ENCODE measurements around the gene CACNA1B. TPM values are rescaled to one million over a fixed set of nuclear protein-coding genes. Genes with fewer than 3 reads are reported as not detected.

Gene CACNA1B
- total and polyA plus RNA-seq, 2 of the 4 experiments (the other 2 are of a cell fraction), result 0.02 TPM; not detected in 1

- Histone ChIP-seq H2AK9ac (replicated peaks; ENCODE audit: low read depth, low read length, poor library complexity) (no peak overlapping the region), H2BK20ac (ENCODE audit: low read depth, low read length) (no peak overlapping the region), H3K4ac (ENCODE audit: low read depth, low read length) (no peak overlapping the region), H3K9me3 (ENCODE audit: control insufficient read depth, insufficient read depth, low read length) (peaks cover 3% of the 10 kb centered on the region; the same call in 1 of the 2 replicates), H4K5ac (ENCODE audit: low read depth, low read length) (no peak overlapping the region), H3K18ac (ENCODE audit: low read depth, low read length) (no peak overlapping the region), H2AK5ac (ENCODE audit: low read depth, low read length) (no peak overlapping the region), H3K4me1 (ENCODE audit: control insufficient read depth, insufficient read depth, low read length) (no peaks in the 10 kb centered on the region), H3K79me1 (ENCODE audit: low read depth in 1 of 2, low read length in 2 of 2) (no peaks in the 10 kb centered on the region), H3K14ac (replicated peaks; ENCODE audit: low read depth, low read length) (no peak overlapping the region), H2BK5ac (ENCODE audit: low read depth, low read length, poor library complexity, severe bottlenecking) (no peak overlapping the region), H2AFZ (replicated peaks; ENCODE audit: low read length, poor library complexity) (no peak overlapping the region), H3K27me3 (ENCODE audit: control insufficient read depth, insufficient read depth, low read length) (no peaks in the 10 kb centered on the region), H2BK120ac (ENCODE audit: low read depth, low read length) (no peak overlapping the region), H3K4me2 (ENCODE audit: low read depth, low read length) (no peak overlapping the region), H3K36me3 (ENCODE audit: control insufficient read depth, insufficient read depth, low read length) (peaks cover 2% of the 10 kb centered on the region; the same call in 1 of the 2 replicates), H2BK15ac (ENCODE audit: low read depth, low read length) (no peak overlapping the region), H4K20me1 (ENCODE audit: insufficient read depth, low read length) (no peaks in the 10 kb centered on the region), H3K27ac (ENCODE audit: insufficient read depth, low read length) (no peak overlapping the region), H4K8ac (ENCODE audit: low read depth in 2 of 2, low read length in 2 of 2) (no peak overlapping the region), H3K9me1 (ENCODE audit: insufficient read depth, low read length) (no peaks in the 10 kb centered on the region), H3K23ac (ENCODE audit: low read depth, low read length) (no peak overlapping the region), H4K91ac (ENCODE audit: insufficient read depth, low read depth, low read length) (no peak overlapping the region), H3K9ac (ENCODE audit: low read depth, low read length) (no peak overlapping the region), H3K56ac (ENCODE audit: extremely low read depth, insufficient read depth, low read length) (no peak overlapping the region), H3K4me3 (ENCODE audit: insufficient read depth, low read depth, low read length) (no peak overlapping the region)
- in situ Hi-C loops (cut with MboI; ENCODE audit: low sequenced_read_pairs) (no loop called here), dilution Hi-C loops (cut with HindIII; ENCODE audit: low sequenced_read_pairs, unreplicated experiment) (no loop called here), intact Hi-C loops (cut with micrococcal nuclease) (no loop called here)
- 89% methylated on average over 5 of the region's 9 CpGs; no CpG with 5 or more reads in 1 of the 2 experiments for WGBS, 2 experiments (ENCODE audit: extremely low coverage in 2 of 2, insufficient read length in 1 of 2)
- POLR2A ChIA-PET (ENCODE audit: unreplicated experiment), result no interaction called here
- DNase-seq (no peak), ATAC-seq (ENCODE audit: low read depth) (no peak)
- no TSS peak for BruUV-seq (replicated peaks)
- TF ChIP-seq BHLHE40 (IDR thresholded peaks at IDR 0.05; ENCODE audit: low read depth, low read length) (no peak), ELK1 (IDR thresholded peaks at IDR 0.05; ENCODE audit: borderline replicate concordance, low read depth, low read length) (no peak), USF2 (IDR thresholded peaks at IDR 0.05; ENCODE audit: low read depth, low read length) (no peak), MAFK (IDR thresholded peaks at IDR 0.05; ENCODE audit: low read depth, low read length) (no peak), RCOR1 (IDR thresholded peaks at IDR 0.05; ENCODE audit: insufficient replicate concordance, low read length) (no peak), POLR2A (IDR thresholded peaks at IDR 0.05; ENCODE audit: low read depth, low read length) (no peak), CTCF (conservative IDR thresholded peaks at IDR 0.05; ENCODE audit: low read depth, low read length) (no peak), MAZ (IDR thresholded peaks at IDR 0.05; ENCODE audit: borderline replicate concordance, low read depth, low read length) (no peak), NFE2L2 (IDR thresholded peaks at IDR 0.05; ENCODE audit: low read depth, low read length) (no peak), FOS (IDR thresholded peaks at IDR 0.05; ENCODE audit: low read depth, low read length) (no peak), RAD21 (IDR thresholded peaks at IDR 0.05; ENCODE audit: low read length) (no peak), RFX5 (IDR thresholded peaks at IDR 0.05; ENCODE audit: low read depth, low read length) (no peak), CEBPB (IDR thresholded peaks at IDR 0.05; ENCODE audit: low read depth, low read length) (no peak), SMC3 (IDR thresholded peaks at IDR 0.05; ENCODE audit: low read depth, low read length) (no peak), MXI1 (IDR thresholded peaks at IDR 0.05; ENCODE audit: borderline replicate concordance, low read depth, low read length) (no peak)
- CTCF ChIA-PET, result no interaction called here
Measured at GRCh38 chr9:137843355-137843754, 34.2 kb upstream of the CACNA1B start.

Measured in IMR-90 (cell line).